22Rv1 (cell line): ENCODE results near the gene BFSP2.

Experiments used
- CTCF ChIP-seq: fragments of 450-650 bp; IDR thresholded peaks from 2 replicates; pipeline ENCODE4 v1.5.1; 2017; ENCODE audit warnings: mild to moderate bottlenecking
- ZFX ChIP-seq: fragments of 450-650 bp; IDR thresholded peaks from 2 replicates; pipeline ENCODE4 v1.6.1; 2017; ENCODE audit warnings: antibody characterized with exemption, borderline replicate concordance

DNA sequence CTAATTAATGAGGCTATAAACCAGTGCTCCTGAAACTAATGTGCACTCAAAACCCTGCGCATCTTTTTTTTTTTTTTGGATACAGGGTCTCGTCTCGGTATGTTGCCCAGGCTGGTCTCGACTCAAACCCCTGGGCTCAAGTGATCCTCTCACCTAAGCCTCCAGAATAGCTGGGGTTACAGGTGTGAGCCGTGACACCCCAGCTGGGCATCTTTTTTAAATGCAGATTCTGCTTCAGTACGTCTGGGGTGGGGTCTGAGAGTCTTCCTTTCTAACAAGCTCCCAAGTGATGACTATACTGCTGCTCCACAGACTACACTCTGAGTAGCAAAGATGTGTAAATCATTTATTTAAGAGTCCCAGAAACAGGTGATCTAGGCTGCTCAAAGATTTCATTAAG lies 73.0 kb downstream of the BFSP2 start:
- TF ChIP-seq CTCF (no peak), ZFX (no peak)
